ENCODE data around the gene TSFM.
"Not testable (repeated sequence)": the region's sequence is repeated elsewhere in the genome, so short reads cannot be mapped to it uniquely, and the experiment has no call there.

TSFM gene

GRCh38 chr12:57816855-57817151, 34.2 kb downstream of the TSFM start:
- DNase-seq: no peak

DNA sequence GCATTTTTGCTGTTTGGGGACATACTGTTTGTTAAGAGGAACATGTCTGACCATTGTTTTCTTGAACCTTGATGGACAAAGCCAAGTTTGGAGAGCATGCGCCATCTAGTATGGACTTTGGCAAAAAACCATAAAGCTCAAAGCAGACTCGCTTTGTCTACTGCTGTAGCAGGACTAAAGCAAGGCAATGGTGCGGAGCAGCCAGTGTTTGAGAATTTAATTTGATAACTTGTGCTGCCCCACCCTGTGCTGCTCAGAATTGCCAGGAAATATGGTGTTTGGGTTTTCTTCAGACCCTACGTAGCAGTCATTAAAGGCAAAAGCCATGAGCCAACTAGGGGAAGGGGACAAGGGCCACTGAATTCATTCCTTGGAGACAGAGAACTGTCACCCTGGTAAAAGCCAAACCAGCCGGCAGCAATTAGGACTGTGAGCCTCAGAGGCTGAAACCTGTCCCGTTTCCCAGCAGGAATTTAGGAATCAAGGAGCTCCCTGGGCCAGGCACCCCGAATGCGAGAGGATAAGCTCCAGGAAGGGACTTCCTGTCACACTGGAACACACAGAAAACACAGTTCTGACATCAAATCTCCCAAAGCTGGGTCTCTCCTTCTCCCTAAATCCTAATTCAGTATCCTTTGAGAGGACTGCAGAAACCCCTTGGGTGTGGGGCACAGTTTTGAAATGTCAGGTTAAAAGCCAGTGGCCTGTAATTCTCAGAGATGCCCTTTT, 34.8 kb downstream of the TSFM start:
- no peak for DNase-seq

DNA sequence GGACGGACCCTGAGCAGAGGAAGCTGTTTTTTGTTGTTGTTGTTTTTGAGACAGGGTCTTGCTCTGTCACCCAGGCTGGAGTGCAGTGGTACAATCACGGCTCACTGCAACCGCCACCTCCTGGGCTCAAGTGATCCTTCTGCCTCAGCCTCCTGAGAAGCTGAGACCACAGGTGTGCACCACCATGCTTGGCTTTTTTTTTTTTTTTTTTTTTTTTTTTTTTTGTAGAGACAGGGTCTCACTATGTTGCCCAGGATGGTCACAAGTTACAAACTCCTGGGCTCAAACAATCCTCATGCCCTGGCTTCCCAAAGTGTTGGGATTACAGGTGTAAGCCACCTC, 35.4 kb downstream of the TSFM start:
- DNase-seq: not testable (repeated sequence)

DNA sequence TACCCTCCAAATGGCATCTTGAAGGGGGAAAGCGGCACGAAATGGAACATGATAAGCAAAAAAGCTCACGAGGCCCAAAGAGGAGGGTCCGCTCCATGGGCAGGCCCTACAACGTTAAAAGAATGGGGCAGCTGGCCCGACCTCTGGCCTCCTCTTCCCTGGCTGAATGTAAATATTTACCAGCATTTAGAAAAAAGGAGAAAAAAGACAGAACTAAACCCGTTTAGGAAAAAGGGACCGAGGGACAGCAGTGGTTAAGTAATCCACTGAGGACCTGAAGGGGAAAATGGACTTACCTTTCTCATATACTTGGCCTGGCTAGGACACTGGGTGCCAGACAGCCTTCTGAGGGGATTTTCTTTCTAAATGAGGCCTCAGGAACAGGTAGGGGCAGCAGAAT, 37.5 kb downstream of the TSFM start:
- not testable (repeated sequence) for DNase-seq

DNA sequence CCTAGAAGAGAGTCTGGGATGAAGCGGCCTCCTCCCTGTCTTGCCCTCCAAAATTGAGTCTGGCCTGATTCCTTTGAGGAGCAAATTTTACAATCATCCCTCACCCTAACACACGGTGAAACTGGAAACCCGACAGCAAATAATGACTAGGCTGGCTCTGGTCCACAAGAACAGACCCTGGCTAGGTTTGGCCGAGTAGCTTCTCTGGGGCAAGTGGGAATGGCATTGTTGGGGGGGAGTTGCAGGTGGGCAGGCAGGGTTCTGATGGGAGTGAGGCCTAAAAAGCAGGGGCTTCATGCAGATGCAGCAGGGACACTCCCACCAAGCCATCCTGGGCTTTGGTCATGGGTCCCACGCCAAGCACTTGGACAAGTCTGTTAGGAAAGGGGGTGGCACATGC, 38.4 kb downstream of the TSFM start:
- not testable (repeated sequence) for DNase-seq

DNA sequence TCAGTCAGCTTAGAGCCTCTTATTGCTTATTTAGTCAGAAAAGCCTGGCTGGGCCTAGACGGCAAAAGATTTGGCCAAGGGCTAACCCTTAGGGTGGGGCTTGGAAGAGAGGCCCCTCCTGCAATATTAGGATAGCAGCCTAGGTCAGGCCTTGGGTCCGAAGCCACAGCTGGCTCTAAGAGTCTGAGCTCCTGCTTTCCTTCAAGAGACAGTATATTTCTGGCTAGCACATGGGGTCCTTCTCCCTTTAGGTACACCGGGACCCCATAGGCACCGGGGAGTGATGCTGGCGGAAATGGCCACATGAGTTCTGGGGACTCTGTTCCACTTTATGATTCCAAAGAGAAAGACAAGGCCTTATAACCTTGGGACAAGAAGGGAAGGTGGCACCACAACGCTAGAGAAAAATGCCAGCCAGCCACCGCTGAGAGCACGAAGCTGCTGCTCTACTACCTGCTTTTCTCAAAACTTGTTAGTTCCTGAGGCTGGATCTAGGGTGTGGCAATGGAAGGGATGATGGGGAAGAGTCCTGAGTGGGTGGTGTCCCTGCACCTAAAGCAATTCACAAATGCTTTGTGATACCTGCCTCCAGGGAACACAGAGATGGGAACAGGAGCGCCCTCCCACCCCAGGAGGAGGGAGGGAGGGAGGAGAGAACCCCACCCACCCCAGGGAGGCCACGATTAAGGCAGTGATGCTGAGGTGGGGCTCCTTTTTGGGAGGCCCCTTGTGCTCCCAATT, 39.1 kb downstream of the TSFM start:
- no peak for DNase-seq

GRCh38 chr12:57822392-57823130, 40.0 kb downstream of the TSFM start:
- DNase-seq: no peak

- DNase-seq: no peak
These were observed 40.7 kb downstream of the TSFM start for GRCh38 chr12:57823131-57823907.

GRCh38 chr12:57823908-57824640, 41.5 kb downstream of the TSFM start:
- no peak for DNase-seq

DNA sequence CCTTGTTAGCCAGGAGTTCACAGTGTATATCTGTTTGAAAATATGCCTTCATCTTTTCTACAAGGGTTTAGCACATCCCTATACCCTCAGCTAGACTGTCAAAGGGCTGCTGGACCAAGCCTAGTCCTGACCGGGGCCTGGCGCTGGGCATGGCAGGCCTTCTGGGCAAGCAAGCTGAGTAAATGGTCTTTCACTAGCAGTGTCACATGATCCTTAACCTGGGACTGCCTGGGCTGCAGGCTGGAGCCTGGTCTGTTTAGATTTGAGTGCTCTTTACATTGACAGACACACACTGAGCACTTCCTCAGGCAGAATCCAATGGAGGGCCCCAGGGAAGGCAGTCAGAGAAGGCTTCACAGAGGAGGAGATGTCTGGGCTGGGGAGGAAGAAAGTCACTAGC, 42.9 kb downstream of the TSFM start:
- no peak for DNase-seq

GRCh38 chr12:57826400-57826799, 43.8 kb downstream of the TSFM start:
- no peak for DNase-seq

DNA sequence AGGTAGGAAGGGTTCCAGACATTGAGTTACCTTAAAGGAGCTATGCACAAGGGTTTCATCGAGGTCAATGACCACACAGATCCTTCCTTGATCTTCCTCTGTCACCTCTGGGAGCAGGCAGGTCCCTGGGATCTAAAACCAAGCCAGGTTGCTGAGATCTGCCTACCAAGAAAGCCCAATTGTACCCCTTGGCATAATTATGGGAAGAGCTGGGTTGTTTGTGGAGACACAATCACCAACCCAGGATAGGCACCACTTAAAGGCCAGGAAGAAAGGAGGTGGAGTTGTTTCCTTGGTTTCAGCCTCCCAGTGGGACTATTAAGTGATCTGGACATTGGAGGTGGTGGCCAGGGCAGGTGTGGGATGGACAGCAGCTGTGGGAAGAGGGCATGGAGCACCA, 44.4 kb downstream of the TSFM start:
- no peak for DNase-seq

- DNase-seq: no peak
These were observed 46.6 kb downstream of the TSFM start for GRCh38 chr12:57829025-57829777.

DNA sequence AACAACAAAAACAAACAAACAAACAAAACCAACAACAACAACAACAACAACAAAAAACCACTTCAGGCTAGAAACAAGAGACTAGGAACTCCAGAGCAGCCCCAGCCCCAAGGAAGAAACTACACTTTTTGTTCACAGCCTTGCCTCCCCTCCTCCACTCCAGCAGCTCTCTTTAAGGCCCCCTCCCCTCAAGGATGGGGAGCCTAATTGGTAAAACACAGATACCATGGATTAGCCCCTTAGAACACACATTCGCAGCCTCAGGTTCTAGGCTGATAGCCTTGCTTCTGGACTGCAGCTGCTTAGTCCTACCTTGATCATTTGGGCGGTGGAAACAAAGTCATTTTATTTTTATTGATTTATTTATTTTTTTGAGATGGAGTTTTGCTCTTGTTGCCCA, 47.8 kb downstream of the TSFM start:
- DNase-seq: no peak

- no peak for DNase-seq
These were observed 50.4 kb downstream of the TSFM start for GRCh38 chr12:57832966-57833365.

GRCh38 chr12:57833672-57834071, 51.1 kb downstream of the TSFM start:
- no peak for DNase-seq

DNA sequence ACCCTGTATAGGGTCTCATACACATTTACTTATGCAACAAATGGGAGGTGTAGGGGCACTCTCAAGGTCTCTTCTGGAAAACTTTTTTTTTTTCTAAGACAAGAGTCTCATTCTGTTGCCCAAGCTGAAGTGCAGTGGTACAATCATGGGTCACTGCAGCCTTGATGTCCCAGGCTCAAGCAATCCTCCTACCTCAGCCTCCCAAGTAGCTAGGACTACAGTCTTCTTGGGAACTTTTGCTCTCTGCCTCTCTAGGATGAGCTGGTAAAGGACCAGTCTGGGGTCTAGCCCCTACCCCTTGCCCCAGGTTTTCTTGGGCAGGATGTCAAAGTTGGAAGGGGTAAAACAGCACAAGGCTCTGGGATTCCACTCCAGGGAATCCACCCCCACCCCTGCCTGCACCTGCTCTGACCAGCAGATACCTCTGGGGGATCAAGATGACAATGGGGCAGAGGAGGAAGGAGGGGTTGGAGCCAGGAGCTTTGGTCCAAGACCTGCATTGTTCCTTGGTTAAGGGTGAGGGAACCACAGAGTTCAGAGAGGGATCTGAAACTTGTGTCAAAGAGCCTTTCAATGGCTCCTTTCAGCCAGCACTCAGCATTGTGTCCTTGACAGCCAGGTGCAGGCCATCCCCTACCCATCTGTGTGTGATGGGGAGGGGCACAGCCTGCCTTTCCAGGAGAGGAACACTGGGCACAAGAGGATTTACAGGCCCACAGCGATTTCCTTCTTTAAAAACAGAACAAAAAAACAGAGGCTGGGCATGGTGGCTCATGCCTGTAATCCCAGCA, 51.7 kb downstream of the TSFM start:
- DNase-seq: no peak

DNA sequence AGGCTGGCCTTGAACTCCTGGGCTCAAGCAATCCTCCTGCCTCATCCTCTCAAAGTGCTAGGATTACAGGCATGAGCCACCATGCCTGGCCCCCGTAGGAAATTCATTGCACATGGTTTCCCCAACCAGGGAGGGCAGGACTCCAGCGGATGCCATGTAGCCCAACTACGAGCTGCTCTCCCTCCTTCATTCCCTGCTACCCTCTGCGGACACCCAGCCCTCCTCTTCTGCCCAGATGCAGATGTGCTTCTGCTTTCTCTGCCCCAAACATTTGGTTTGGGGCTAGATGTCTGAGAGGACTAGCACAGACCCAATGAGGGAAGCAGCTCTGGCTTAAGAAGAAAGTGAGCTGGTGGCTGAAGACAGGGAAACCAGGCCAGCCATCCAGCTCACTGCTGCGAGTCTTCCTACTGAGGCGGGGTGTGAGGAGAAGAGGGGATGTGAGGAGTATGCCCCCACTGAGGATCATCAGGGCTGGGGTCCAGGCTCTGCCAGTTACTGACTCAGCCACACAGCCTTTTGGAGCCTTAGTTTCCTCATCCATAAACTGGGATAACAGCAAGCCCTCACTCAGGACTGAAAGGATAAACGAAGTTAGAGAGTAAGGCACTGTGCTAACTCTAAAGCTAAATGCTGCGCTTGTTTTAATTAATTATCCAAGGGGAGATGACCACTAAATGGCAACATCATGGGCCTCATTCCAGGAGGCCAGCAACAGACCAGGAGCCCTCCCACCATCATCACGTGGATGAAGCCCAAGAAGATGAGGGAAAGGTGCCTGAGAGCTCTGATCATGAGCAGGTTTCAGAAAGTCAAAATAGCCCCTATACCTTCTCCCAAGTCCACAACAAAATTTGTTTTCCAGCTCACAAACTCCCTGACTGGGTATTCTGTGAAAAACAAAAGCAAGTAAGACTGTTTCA, 53.0 kb downstream of the TSFM start:
- DNase-seq: no peak

- DNase-seq: peak; percentile 47
These were observed 54.1 kb downstream of the TSFM start for GRCh38 chr12:57836442-57837375.

All from central memory CD4-positive, alpha-beta T cell (primary cell).